H1 (cell line): ENCODE measurements around the gene LLGL1. TPM values are rescaled to one million over a fixed set of nuclear protein-coding genes. Genes with fewer than 3 reads are reported as not detected.

Source experiments
- CTCF ChIA-PET: fragments of 300-600 bp; sonication (Branson Sonifier 250); formaldehyde crosslinking; loops from one replicate; lab custom pipeline; 2021; ENCODE audit not compliant: partially characterized antibody; lab: Charles Lee
- POLR2A ChIA-PET: fragments of 300-600 bp; sonication (Branson Sonifier 250); formaldehyde crosslinking; loops from one replicate; lab custom pipeline; 2021; ENCODE audit warnings: inconsistent platforms; ENCODE audit not compliant: partially characterized antibody; lab: Charles Lee
- DNase-seq, 2 experiments: peaks; one replicate each; pipeline versions ENCODE4 v3.0.0 to v3.0.0-alpha.2; 2010 to 2022; ENCODE audit warnings: low spot score in 2 of 2, low read depth in 1 of 2, mixed read lengths in 1 of 2
- FAIRE-seq: peaks from 2 replicates; lab custom pipeline; 2011; peaks lifted over from hg19 to GRCh38; lab: Jason Lieb, UNC
- H2AFZ ChIP-seq: 2 replicates; pipeline ENCODE4 v1.8.1; 2012; ENCODE audit warnings: low read length, inconsistent platforms
- H2AK5ac ChIP-seq: 2 replicates; pipeline ENCODE4 v1.6.1; 2013; ENCODE audit warnings: low read depth, low read length
- H2BK120ac ChIP-seq: replicated peaks from 2 replicates; pipeline ENCODE3; 2013; ENCODE audit warnings: low read depth, low read length, inconsistent platforms
- H2BK12ac ChIP-seq: 2 replicates; pipeline ENCODE4 v1.6.1; 2013; ENCODE audit warnings: low read depth, low read length
- H2BK15ac ChIP-seq: 2 replicates; pipeline ENCODE4 v1.6.1; 2013; ENCODE audit warnings: low read length
- H2BK20ac ChIP-seq: 2 replicates; pipeline ENCODE4 v1.6.1; 2013; ENCODE audit warnings: low read length
- H2BK5ac ChIP-seq: 2 replicates; pipeline ENCODE4 v1.6.1; 2013; ENCODE audit warnings: low read depth, low read length
- H3K14ac ChIP-seq: 2 replicates; pipeline ENCODE4 v1.6.1; 2013; ENCODE audit warnings: inconsistent platforms; ENCODE audit not compliant: insufficient read length
- H3K18ac ChIP-seq: 2 replicates; pipeline ENCODE4 v1.6.1; 2013; ENCODE audit warnings: low read length; ENCODE audit errors: extremely low read depth
- H3K23ac ChIP-seq: 2 replicates; pipeline ENCODE4 v1.6.1; 2013; ENCODE audit warnings: inconsistent platforms; ENCODE audit not compliant: insufficient read length
- H3K23me2 ChIP-seq: 2 replicates; pipeline ENCODE4 v1.6.1; 2013; ENCODE audit warnings: low read depth, low read length
- H3K27ac ChIP-seq: 2 replicates; pipeline ENCODE4 v1.6.1; 2011; ENCODE audit warnings: low read depth, low read length, inconsistent platforms
- H3K27me3 ChIP-seq, 4 experiments: replicated peaks in 1 of 4; 1 replicate in 1 of 4; 2 replicates in 3 of 4; pipeline versions ENCODE4 v1.6.1 to v1.8.1; 2011 to 2013; ENCODE audit warnings: low read length in 3 of 4, mild to moderate bottlenecking in 3 of 4, inconsistent platforms in 2 of 4, mixed read lengths in 2 of 4, moderate library complexity in 1 of 4; ENCODE audit not compliant: control insufficient read depth in 3 of 4, insufficient read depth in 3 of 4; ENCODE audit errors: extremely low read depth in 1 of 4
- H3K36me3 ChIP-seq, 4 experiments: 2 replicates each; pipeline versions ENCODE4 v1.6.1 to v1.8.1; 2011 to 2013; ENCODE audit warnings: mild to moderate bottlenecking in 4 of 4, low read length in 3 of 4, moderate library complexity in 2 of 4, control low read depth in 1 of 4, inconsistent platforms in 1 of 4; ENCODE audit not compliant: insufficient read depth in 4 of 4, control insufficient read depth in 2 of 4
- H3K4ac ChIP-seq: replicated peaks from 2 replicates; pipeline ENCODE3; 2013; ENCODE audit warnings: low read length, low read depth, mixed read lengths, inconsistent platforms; ENCODE audit not compliant: insufficient read length
- H3K4me1 ChIP-seq, 4 experiments: replicated peaks in 1 of 4; 1 replicate in 1 of 4; 2 replicates in 3 of 4; pipeline versions ENCODE4 v1.6.1 to v1.8.1; 2011 to 2013; ENCODE audit warnings: low read length in 3 of 4, inconsistent platforms in 2 of 4, mixed read lengths in 1 of 4; ENCODE audit not compliant: insufficient read depth in 4 of 4, control insufficient read depth in 3 of 4
- H3K4me2 ChIP-seq, 2 experiments: 2 replicates each; pipeline versions ENCODE4 v1.6.1 to v1.8.1; 2011 to 2013; ENCODE audit warnings: low read depth in 2 of 2, low read length in 2 of 2, control low read depth in 1 of 2, inconsistent platforms in 1 of 2, mild to moderate bottlenecking in 1 of 2; ENCODE audit not compliant: insufficient read depth in 1 of 2
- H3K4me3 ChIP-seq, 4 experiments: fragments of 200-600, 300-600 bp in 1 of 4; sonication (generic), shearing (Covaris generic), sonication (Bioruptor Twin) in 1 of 4; 2 replicates each; pipeline versions ENCODE4 v1.5.1 to v1.8.1; 2011 to 2016; ENCODE audit warnings: low read length in 4 of 4, low read depth in 3 of 4, control low read depth in 2 of 4, inconsistent platforms in 2 of 4, mild to moderate bottlenecking in 2 of 4, mixed read lengths in 1 of 4, moderate library complexity in 1 of 4; ENCODE audit not compliant: insufficient read depth in 2 of 4; ENCODE audit errors: extremely low read depth in 1 of 4
- H3K56ac ChIP-seq: replicated peaks from 2 replicates; pipeline ENCODE3; 2013; ENCODE audit warnings: low read depth, mild to moderate bottlenecking, mixed read lengths, low read length, inconsistent platforms; ENCODE audit not compliant: insufficient read length
- H3K79me1 ChIP-seq: 2 replicates; pipeline ENCODE4 v1.6.1; 2013; ENCODE audit warnings: low read depth, low read length, control low read depth
- H3K79me2 ChIP-seq, 2 experiments: 2 replicates each; pipeline versions ENCODE4 v1.6.1 to v1.8.1; 2012 to 2013; ENCODE audit warnings: low read length in 2 of 2, mild to moderate bottlenecking in 2 of 2, inconsistent platforms in 1 of 2; ENCODE audit not compliant: insufficient read depth in 2 of 2, control insufficient read depth in 1 of 2
- H3K9ac ChIP-seq, 4 experiments: replicated peaks in 1 of 4; 1 replicate in 1 of 4; 2 replicates in 3 of 4; pipeline versions ENCODE4 v1.6.1 to v1.8.1; 2011 to 2013; ENCODE audit warnings: low read depth in 3 of 4, low read length in 3 of 4, control low read depth in 2 of 4, mild to moderate bottlenecking in 2 of 4, moderate library complexity in 2 of 4, inconsistent platforms in 1 of 4; ENCODE audit errors: extremely low read depth in 1 of 4
- H3K9me3 ChIP-seq, 2 experiments: 2 replicates each; pipeline versions ENCODE4 v1.6.1 to v1.8.1; 2012 to 2013; ENCODE audit warnings: mild to moderate bottlenecking in 2 of 2, moderate library complexity in 2 of 2, control low read depth in 1 of 2, inconsistent platforms in 1 of 2, low read depth in 1 of 2, low read length in 1 of 2, mixed read lengths in 1 of 2; ENCODE audit not compliant: insufficient read depth in 2 of 2
- H4K20me1 ChIP-seq, 2 experiments: replicated peaks in 1 of 2; 2 replicates each; pipeline versions ENCODE3 to v1.8.1; 2011 to 2013; ENCODE audit warnings: inconsistent platforms in 2 of 2, low read length in 2 of 2, mild to moderate bottlenecking in 1 of 2; ENCODE audit not compliant: insufficient read depth in 2 of 2, control insufficient read depth in 1 of 2
- H4K5ac ChIP-seq: 2 replicates; pipeline ENCODE4 v1.6.1; 2013; ENCODE audit warnings: low read length, low read depth, mixed read lengths, inconsistent platforms; ENCODE audit not compliant: insufficient read length
- H4K8ac ChIP-seq: 2 replicates; pipeline ENCODE4 v1.8.0; 2013; ENCODE audit warnings: mild to moderate bottlenecking, moderate library complexity, low read length, inconsistent platforms; ENCODE audit not compliant: insufficient read depth; ENCODE audit errors: extremely low read depth
- H4K91ac ChIP-seq: replicated peaks from 2 replicates; pipeline ENCODE3; 2013; ENCODE audit warnings: low read length, mixed read lengths, inconsistent platforms; ENCODE audit not compliant: insufficient read length
- WGBS, 2 experiments: shearing (Covaris generic) in 1 of 2; methylation state at CpG; one replicate each; pipeline versions ENCODE4 v1.1.6 to v1.1.7; 2013 to 2015; ENCODE audit warnings: low lambda C conversion rate in 2 of 2, mixed read lengths in 2 of 2, inconsistent platforms in 1 of 2, low coverage in 1 of 2, missing lambda C conversion rate in 1 of 2; ENCODE audit not compliant: insufficient replicate concordance in 2 of 2, insufficient coverage in 1 of 2, insufficient read length in 1 of 2; ENCODE audit errors: extremely low coverage in 1 of 2, missing lambda C conversion rate in 1 of 2; 5-methylcytosine and 5-hydroxymethylcytosine counted together
- polyA plus RNA-seq, 7 experiments: library from polyadenylated mRNA; depleted of rRNA in 3 of 7; stranded (reverse) in 5 of 7; unstranded in 2 of 7; fragments of >200 nt in 5 of 7; fragments of 200-250 nt in 2 of 7; gene quantifications; 1 replicate in 5 of 7; 2 replicates in 1 of 7; 4 replicates in 1 of 7; pipeline versions ENCODE4 v1.2.1 to v1.2.3, GENCODE V29; 2011 to 2013; ENCODE audit warnings: missing spikeins in 2 of 7, mixed read lengths in 2 of 7
- total RNA-seq: library from RNA; stranded (reverse); fragmentation: NEBNext Ultra II Directional; extraction: Animal tissue kit (Norgen Biotek cat#: 25700); gene quantifications from 2 replicates; pipeline ENCODE4 v1.2.1, GENCODE V29; 2021
- TF ChIP-seq, protein P1 (sequence below): IDR thresholded peaks from 2 replicates; pipeline ENCODE4 v1.6.1; 2012; ENCODE audit warnings: inconsistent platforms

The LLGL1 gene
- total and polyA plus RNA-seq, 2 of the 8 experiments (the other 6 are each of a cell fraction or from before 2014, with no cell fraction given) = 71.3 to 107 TPM

DNA sequence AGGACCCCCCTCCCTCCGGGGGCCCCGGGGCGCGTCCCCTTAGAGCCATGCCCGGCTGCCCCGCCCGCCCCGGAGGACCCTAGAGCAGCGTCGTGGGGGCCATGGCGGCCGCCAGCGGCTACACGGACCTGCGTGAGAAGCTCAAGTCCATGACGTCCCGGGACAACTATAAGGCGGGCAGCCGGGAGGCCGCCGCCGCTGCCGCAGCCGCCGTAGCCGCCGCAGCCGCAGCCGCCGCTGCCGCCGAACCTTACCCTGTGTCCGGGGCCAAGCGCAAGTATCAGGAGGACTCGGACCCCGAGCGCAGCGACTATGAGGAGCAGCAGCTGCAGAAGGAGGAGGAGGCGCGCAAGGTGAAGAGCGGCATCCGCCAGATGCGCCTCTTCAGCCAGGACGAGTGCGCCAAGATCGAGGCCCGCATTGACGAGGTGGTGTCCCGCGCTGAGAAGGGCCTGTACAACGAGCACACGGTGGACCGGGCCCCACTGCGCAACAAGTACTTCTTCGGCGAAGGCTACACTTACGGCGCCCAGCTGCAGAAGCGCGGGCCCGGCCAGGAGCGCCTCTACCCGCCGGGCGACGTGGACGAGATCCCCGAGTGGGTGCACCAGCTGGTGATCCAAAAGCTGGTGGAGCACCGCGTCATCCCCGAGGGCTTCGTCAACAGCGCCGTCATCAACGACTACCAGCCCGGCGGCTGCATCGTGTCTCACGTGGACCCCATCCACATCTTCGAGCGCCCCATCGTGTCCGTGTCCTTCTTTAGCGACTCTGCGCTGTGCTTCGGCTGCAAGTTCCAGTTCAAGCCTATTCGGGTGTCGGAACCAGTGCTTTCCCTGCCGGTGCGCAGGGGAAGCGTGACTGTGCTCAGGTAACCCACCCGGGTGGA lies 41.0 kb upstream of the LLGL1 start:
- H3K18ac ChIP-seq = peak overlapping the region; percentile 85
- H3K4me2 ChIP-seq = peak overlapping the region; percentile 68 to 99
- ChIA-PET POLR2A (interaction anchor here (1.0 to 6.1 kb wide), 20 partner anchors 8 to 179 kb away, joined by 3 to 43 read pairs (median 8); partner anchors contain the start of genes LLGL1, SHMT1, SMCR8 and TOP3A), CTCF (interaction anchor here (0.6 to 11.2 kb wide), 5 partner anchors 9 to 42 kb away, joined by 3 to 122 read pairs (median 9); no protein-coding TSS in a partner anchor)
- FAIRE-seq = no peak
- no peak overlapping the region for H2BK15ac ChIP-seq
- no peak overlapping the region for H2BK20ac ChIP-seq
- no peak overlapping the region for H3K23ac ChIP-seq
- peaks cover 18% of the 10 kb centered on the region for H3K23me2 ChIP-seq
- H2BK120ac ChIP-seq = no peak overlapping the region
- no peak overlapping the region for H2BK12ac ChIP-seq
- no peak overlapping the region for H3K4ac ChIP-seq
- peak overlapping the region; percentile 52 to 87 (median 80) for H3K4me3 ChIP-seq
- peak overlapping the region; percentile 61 to 81 (median 63) for H3K9ac ChIP-seq
- WGBS, 2 experiments = 3% methylated on average over 61 of the region's 92 CpGs; no CpG with 5 or more reads in 1 of the 2 experiments
- H2AK5ac ChIP-seq = no peak overlapping the region
- no peaks in the 10 kb centered on the region for H3K9me3 ChIP-seq
- H3K4me1 ChIP-seq = peaks cover 5 to 25% (median 8%) of the 10 kb centered on the region in 4 experiments; a peak in 6 of 7 replicates
- no peak overlapping the region for H3K27ac ChIP-seq
- peak overlapping the region; percentile 12 for H3K56ac ChIP-seq
- H4K91ac ChIP-seq = no peak overlapping the region
- peak in 1 of 2 experiments; percentile 65 for DNase-seq
- 0 out of 2 replicates have a peak overlapping the region, but pooled peaks have one; percentile 46 for H4K8ac ChIP-seq
- H2BK5ac ChIP-seq = peak overlapping the region; percentile 71; the same call in 1 of the 2 replicates
- H3K79me1 ChIP-seq = peaks cover 28% of the 10 kb centered on the region
- H3K27me3 ChIP-seq = no peaks in the 10 kb centered on the region
- H3K79me2 ChIP-seq = peaks cover 39 to 49% of the 10 kb centered on the region in 2 experiments
- H4K5ac ChIP-seq = no peak overlapping the region
- no peak overlapping the region for H3K14ac ChIP-seq
- peaks cover 3 to 17% (median 8%) of the 10 kb centered on the region in 4 experiments; a peak in 5 of 8 replicates for H3K36me3 ChIP-seq
- H2AFZ ChIP-seq = no peak overlapping the region
- peaks cover 25 to 34% of the 10 kb centered on the region in 2 experiments for H4K20me1 ChIP-seq
- TF ChIP-seq, protein P1, sequence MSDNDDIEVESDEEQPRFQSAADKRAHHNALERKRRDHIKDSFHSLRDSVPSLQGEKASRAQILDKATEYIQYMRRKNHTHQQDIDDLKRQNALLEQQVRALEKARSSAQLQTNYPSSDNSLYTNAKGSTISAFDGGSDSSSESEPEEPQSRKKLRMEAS = peak; percentile 36; the same call in 1 of the 2 replicates
